OCI-LY3 (cell line): Measurements from ENCODE around the gene STRN3.
A peak's percentile ranks its signal among the peaks of the same experiment; 100 is the strongest.
"Not testable (repeated sequence)": the region's sequence is repeated elsewhere in the genome, so short reads cannot be mapped to it uniquely, and the experiment has no call there.

Source experiments
- H2AFZ ChIP-seq: fragments of 200-600, 300-600 bp; shearing (Covaris generic); 2 replicates; pipeline ENCODE4 v1.6.0; 2014; ENCODE audit warnings: antibody characterized with exemption, low read depth, low read length
- H3K27ac ChIP-seq: fragments of 200-600, 300-600 bp; sonication (generic); 2 replicates; pipeline ENCODE4 v1.5.1; 2014; ENCODE audit warnings: mild to moderate bottlenecking, low read length, moderate library complexity, mixed read lengths
- H3K27me3 ChIP-seq: fragments of 200-600, 300-600 bp; sonication (generic); 2 replicates; pipeline ENCODE4 v1.6.1; 2014; ENCODE audit warnings: low read depth, low read length, mixed read lengths
- H3K36me3 ChIP-seq: fragments of 200-600, 300-600 bp; sonication (generic); replicated peaks from 2 replicates; pipeline ENCODE3; 2014; ENCODE audit warnings: low read depth, low read length, mixed read lengths
- H3K4me1 ChIP-seq: fragments of 300-600, 200-600 bp; sonication (generic); 2 replicates; pipeline ENCODE4 v1.6.1; 2014; ENCODE audit warnings: low read length, mixed read lengths
- H3K4me2 ChIP-seq: fragments of 200-600, 300-600 bp; sonication (generic); 2 replicates; pipeline ENCODE4 v1.6.1; 2014; ENCODE audit warnings: low read length, mixed read lengths
- H3K4me3 ChIP-seq: fragments of 300-600, 200-600 bp; sonication (generic); 2 replicates; pipeline ENCODE4 v1.5.1; 2014; ENCODE audit warnings: antibody characterized with exemption, mild to moderate bottlenecking, low read length, moderate library complexity
- H3K79me2 ChIP-seq: fragments of 300-600, 200-600 bp; shearing (Covaris generic); 2 replicates; pipeline ENCODE4 v1.6.1; 2014; ENCODE audit warnings: mild to moderate bottlenecking, low read length, mixed read lengths
- H3K9ac ChIP-seq: fragments of 300-600, 200-600 bp; shearing (Covaris generic); 2 replicates; pipeline ENCODE4 v1.6.0; 2014; ENCODE audit warnings: mild to moderate bottlenecking, low read length, moderate library complexity
- H3K9me3 ChIP-seq: fragments of 200-600, 300-600 bp; shearing (Covaris generic); 2 replicates; pipeline ENCODE4 v1.6.1; 2014; ENCODE audit warnings: low read length, mixed read lengths; ENCODE audit not compliant: insufficient read depth
- H4K20me1 ChIP-seq: fragments of 200-600, 300-600 bp; sonication (generic); 2 replicates; pipeline ENCODE4 v1.6.1; 2016; ENCODE audit warnings: low read length, mixed read lengths; ENCODE audit not compliant: insufficient read depth
- CTCF ChIP-seq: fragments of 200-600, 300-600 bp; sonication (generic); IDR thresholded peaks from 2 replicates; pipeline ENCODE4 v1.5.1; 2014; ENCODE audit warnings: antibody characterized with exemption, low read length, low read depth
- EZH2phosphoT487 ChIP-seq: fragments of 200-600 bp; shearing (Covaris generic); IDR thresholded peaks from 2 replicates; pipeline ENCODE4 v1.6.1; 2018; ENCODE audit warnings: antibody characterized with exemption, mixed run types, low read depth

STRN3 gene

GRCh38 chr14:30971586-30971985 is 54.6 kb downstream of the STRN3 start:
- Histone ChIP-seq H3K9ac (no peak overlapping the region), H4K20me1 (peaks cover 62% of the 10 kb centered on the region), H3K27me3 (no peaks in the 10 kb centered on the region), H3K79me2 (peaks cover 97% of the 10 kb centered on the region), H3K4me1 (peaks cover 12% of the 10 kb centered on the region), H3K4me2 (no peak overlapping the region), H3K9me3 (no peaks in the 10 kb centered on the region), H3K36me3 (no peaks in the 10 kb centered on the region), H2AFZ (no peak overlapping the region), H3K4me3 (no peak overlapping the region), H3K27ac (no peak overlapping the region)
- TF ChIP-seq CTCF = no peak
- TF ChIP-seq EZH2phosphoT487 = no peak

DNA sequence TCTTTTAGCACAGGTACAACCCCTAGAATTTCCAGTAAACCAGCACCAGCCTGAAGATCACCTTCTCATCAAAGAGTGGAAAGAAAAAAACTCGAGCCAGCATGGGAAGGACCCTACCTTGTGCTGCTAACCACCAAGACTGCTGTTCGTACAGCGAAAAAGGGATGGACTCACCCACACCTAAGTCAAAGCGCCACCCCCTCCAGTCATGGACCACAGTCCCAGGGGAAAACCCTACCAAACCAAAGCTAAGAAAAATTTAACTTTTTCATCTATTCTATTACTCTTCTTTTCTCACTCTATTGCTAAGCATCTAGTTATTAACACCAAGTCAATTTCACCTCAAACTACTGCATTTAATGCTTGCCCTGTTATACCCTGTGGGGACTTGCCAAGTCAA is 56.4 kb downstream of the STRN3 start:
- H3K4me1 ChIP-seq = peaks cover 12% of the 10 kb centered on the region
- H3K4me2 ChIP-seq = peak overlapping the region; percentile 18; the same call in 1 of the 2 replicates
- H3K9ac ChIP-seq, H3K4me3 ChIP-seq, H2AFZ ChIP-seq, H3K27ac ChIP-seq, H3K27me3 ChIP-seq, H3K9me3 ChIP-seq, H3K36me3 ChIP-seq: not testable (repeated sequence)
- H3K79me2 ChIP-seq = peaks cover 91% of the 10 kb centered on the region
- peaks cover 59% of the 10 kb centered on the region for H4K20me1 ChIP-seq

DNA sequence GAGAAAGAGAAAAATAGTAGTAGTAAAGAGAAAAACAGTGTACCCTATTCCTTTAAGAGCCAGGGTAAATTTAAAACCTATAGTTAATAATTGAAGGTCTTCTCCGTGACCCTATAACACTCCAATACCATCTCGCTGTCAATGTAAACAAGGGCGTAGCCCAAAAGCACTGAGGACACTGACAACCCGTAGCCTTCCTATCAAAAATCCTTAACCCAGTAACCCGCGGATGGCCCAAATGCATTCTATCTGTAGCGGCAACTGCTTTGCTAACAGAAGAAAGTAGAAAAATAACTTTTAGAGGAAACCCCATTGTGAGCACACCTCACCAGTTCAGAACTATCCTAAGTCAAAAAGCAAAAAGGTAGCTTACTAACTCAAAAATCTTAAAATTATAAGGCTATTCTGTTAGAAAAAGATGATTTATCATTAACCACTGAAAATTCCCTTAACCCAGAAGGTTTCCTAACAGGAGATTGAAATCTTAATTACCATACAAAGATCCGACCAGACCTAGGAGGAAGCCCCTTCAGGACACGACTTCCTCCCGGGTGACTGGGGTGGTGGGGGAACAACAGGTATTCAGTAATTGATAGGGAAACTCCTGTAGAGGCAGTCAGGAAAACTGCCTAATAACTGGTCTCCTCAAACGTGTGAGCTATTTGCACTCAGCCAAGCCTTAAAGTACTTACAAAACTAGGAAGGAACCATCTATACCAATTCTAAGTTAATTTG is 58.6 kb downstream of the STRN3 start:
- H3K4me3 ChIP-seq, H3K9me3 ChIP-seq, H3K27ac ChIP-seq, H2AFZ ChIP-seq, H3K4me2 ChIP-seq, H3K9ac ChIP-seq, H3K27me3 ChIP-seq, H3K36me3 ChIP-seq: not testable (repeated sequence)
- Histone ChIP-seq H4K20me1 (peaks cover 50% of the 10 kb centered on the region), H3K4me1 (peaks cover 12% of the 10 kb centered on the region), H3K79me2 (peaks cover 84% of the 10 kb centered on the region)

- no peak overlapping the region for H3K4me2 ChIP-seq
- TF ChIP-seq EZH2phosphoT487 = no peak
- H2AFZ ChIP-seq = no peak overlapping the region
- peaks cover 12% of the 10 kb centered on the region for H3K4me1 ChIP-seq
- no peaks in the 10 kb centered on the region for H3K27me3 ChIP-seq
- H3K9me3 ChIP-seq = no peaks in the 10 kb centered on the region
- peaks cover 79% of the 10 kb centered on the region for H3K79me2 ChIP-seq
- H4K20me1 ChIP-seq = peaks cover 47% of the 10 kb centered on the region
- peaks cover 3% of the 10 kb centered on the region for H3K36me3 ChIP-seq
- no peak overlapping the region for H3K9ac ChIP-seq
- H3K4me3 ChIP-seq = no peak overlapping the region
- H3K27ac ChIP-seq = no peak overlapping the region
Measured at GRCh38 chr14:30966415-30967363, 59.5 kb downstream of the STRN3 start.

DNA sequence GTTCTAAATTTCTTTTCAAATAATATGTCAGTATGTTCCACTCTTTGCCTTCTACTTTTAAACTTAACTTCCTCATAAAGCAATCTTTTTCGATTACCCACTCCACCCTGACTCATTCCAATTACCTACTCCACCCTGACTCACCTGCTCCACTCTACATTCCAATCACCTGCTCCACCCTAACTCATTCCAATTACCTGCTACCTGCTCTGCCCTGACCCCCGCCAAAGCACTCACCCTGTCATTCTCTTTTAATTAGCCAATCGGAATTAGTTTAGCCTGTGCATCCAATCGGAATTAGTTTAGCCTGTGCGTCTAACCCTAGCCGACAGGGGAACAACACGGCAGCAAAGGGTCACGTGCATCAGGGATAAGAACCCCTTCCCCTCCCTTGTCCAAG is 60.3 kb downstream of the STRN3 start:
- not testable (repeated sequence) for H3K4me2 ChIP-seq, H3K4me3 ChIP-seq, H3K9ac ChIP-seq, H3K27me3 ChIP-seq, H3K9me3 ChIP-seq, H3K36me3 ChIP-seq, H3K27ac ChIP-seq, H2AFZ ChIP-seq
- Histone ChIP-seq H4K20me1 (peaks cover 39% of the 10 kb centered on the region), H3K79me2 (peaks cover 79% of the 10 kb centered on the region), H3K4me1 (peaks cover 12% of the 10 kb centered on the region)

DNA sequence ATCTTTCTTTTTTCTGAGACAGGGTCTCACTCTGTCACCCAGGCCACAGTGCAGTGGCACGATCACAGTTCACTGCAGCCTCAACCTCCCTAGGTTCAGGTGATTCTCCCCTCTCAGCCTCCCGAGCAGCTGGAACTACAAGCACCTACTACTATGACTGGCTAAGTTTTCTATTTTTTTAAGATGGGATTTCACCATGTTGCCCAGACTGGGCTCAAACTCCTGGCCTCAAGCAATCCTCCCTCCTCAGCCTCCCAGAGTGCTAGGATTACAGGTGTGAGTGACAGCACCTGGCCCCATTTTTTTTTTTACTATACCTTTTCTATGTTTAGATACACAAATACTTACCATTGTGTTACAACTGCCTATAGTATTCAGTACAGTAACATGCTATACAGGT is 63.6 kb downstream of the STRN3 start:
- H3K27ac ChIP-seq, H3K4me2 ChIP-seq, H3K4me3 ChIP-seq, H3K9ac ChIP-seq, H3K27me3 ChIP-seq, H2AFZ ChIP-seq, H3K36me3 ChIP-seq, H3K9me3 ChIP-seq: not testable (repeated sequence)
- Histone ChIP-seq H3K4me1 (peaks cover 29% of the 10 kb centered on the region), H4K20me1 (peaks cover 49% of the 10 kb centered on the region), H3K79me2 (peaks cover 74% of the 10 kb centered on the region)
